Measurements from ENCODE around the gene CDK11A. TPM values are rescaled to one million over a fixed set of nuclear protein-coding genes. Genes with fewer than 3 reads are reported as not detected.
"Not testable (repeated sequence)": the region's sequence is repeated elsewhere in the genome, so short reads cannot be mapped to it uniquely, and the experiment has no call there.

Gene CDK11A
- total RNA-seq, 2 experiments from 2014 or later, result 50.9 to 90.5 TPM

DNA sequence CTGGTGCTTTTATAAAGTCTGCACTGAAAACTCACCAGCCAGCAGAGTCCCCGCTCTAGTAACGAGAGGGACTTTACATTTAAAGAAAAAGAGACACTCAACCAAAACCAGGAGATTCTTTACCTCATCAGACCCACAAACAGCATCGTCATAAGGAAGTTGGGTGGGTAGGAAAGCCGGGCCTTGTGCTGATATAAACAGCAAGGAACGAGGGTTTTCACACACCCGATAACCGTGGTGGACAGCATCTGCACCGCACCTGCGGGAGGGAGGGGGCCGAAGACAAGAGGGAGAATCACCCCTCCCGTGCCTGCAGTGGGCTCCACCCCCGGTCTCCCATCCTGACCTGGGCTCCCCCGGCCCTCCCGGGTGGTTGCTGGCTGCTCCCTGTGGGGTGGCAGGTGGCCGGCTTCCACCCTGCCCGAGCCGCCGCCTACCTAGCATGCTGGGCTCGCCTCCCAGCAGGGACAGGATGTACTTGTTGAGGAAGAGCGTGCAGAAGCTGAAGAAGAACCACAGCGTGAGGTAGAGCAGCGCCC, 14.7 kb upstream of the CDK11A start:
- H3K4me3 ChIP-seq (ENCODE audit: low read depth, low read length, poor library complexity, severe bottlenecking); H4K20me1 ChIP-seq (ENCODE audit: insufficient read depth, low read length); H3K9me2 ChIP-seq (ENCODE audit: insufficient read depth, low read length); DNase-seq (ENCODE audit: low spot score); POLR2A ChIA-PET; H3K9me3 ChIP-seq (ENCODE audit: low read length); CTCF ChIA-PET (ENCODE audit: unreplicated experiment); H3K79me2 ChIP-seq (ENCODE audit: insufficient read depth, low read depth, low read length); H2AFZ ChIP-seq (ENCODE audit: low read length); H3K36me3 ChIP-seq (ENCODE audit: insufficient read depth, low read length); BruUV-seq (replicated peaks); H3K4me1 ChIP-seq (ENCODE audit: insufficient read depth, low read length, poor library complexity, severe bottlenecking); intact Hi-C loops (cut with micrococcal nuclease; ENCODE audit: unreplicated experiment); H3K27ac ChIP-seq (ENCODE audit: low read depth, low read length, poor library complexity, severe bottlenecking): not testable (repeated sequence)
- peak overlapping the region; percentile 20; the same call in 1 of the 2 replicates for H3K4me2 ChIP-seq (ENCODE audit: low read length)

DNA sequence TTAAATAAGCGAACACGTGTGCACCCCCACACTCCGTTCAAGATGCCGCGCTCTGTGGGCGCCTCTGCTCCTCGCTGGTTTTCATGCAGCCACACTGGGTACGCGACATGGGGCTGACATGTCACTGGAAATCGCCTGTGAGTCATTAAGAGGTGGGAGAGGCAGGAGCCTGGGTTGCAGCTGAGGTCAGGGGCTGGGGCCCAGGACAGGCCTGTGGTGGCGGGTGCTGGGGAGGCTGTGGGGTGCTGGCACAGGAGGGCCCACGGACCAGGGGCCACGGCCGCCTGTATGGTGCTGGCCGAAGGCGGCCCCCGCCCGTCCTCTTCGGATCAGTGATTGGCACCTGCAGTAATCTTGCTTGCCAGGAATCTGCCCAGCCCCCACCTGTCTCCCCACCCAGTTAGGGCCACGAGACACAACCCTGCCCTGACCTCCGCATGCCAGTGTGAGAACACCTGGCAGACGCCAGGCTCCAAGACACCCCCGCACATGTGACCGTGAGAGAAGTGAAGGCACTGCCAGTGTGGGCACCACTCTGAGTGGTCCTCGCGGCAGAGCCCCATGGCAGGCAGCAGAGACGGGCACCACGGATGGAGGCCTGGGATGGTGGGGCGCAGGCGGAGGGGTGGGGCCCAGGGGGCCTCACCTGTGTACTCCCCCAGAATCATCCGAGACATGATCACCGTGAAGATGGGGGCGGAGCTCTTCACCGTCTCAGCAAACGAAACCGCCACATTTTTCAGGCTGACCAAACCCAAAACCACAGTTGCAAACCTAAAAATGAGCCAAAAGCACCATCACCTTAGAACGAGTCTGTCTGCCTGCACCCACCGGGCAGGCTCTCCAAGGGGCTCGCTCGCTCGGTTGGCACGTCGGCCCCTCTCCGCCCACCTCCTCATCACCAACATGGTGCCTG, 13.8 kb upstream of the CDK11A start:
- peak overlapping the region; percentile 40; the same call in 1 of the 2 replicates for H3K4me2 ChIP-seq (ENCODE audit: low read length)
- H3K9me2 ChIP-seq (ENCODE audit: insufficient read depth, low read length); H3K4me3 ChIP-seq (ENCODE audit: low read depth, low read length, poor library complexity, severe bottlenecking); H3K27ac ChIP-seq (ENCODE audit: low read depth, low read length, poor library complexity, severe bottlenecking); POLR2A ChIA-PET; H3K36me3 ChIP-seq (ENCODE audit: insufficient read depth, low read length); CTCF ChIA-PET (ENCODE audit: unreplicated experiment); DNase-seq (ENCODE audit: low spot score); intact Hi-C loops (cut with micrococcal nuclease; ENCODE audit: unreplicated experiment); H2AFZ ChIP-seq (ENCODE audit: low read length); H3K79me2 ChIP-seq (ENCODE audit: insufficient read depth, low read depth, low read length); BruUV-seq (replicated peaks); H3K9me3 ChIP-seq (ENCODE audit: low read length); H4K20me1 ChIP-seq (ENCODE audit: insufficient read depth, low read length); H3K4me1 ChIP-seq (ENCODE audit: insufficient read depth, low read length, poor library complexity, severe bottlenecking): not testable (repeated sequence)

GRCh38 chr1:1732381-1732780, 8.2 kb upstream of the CDK11A start:
- Histone ChIP-seq H2AFZ (ENCODE audit: low read length) (no peak overlapping the region), H3K4me2 (ENCODE audit: low read length) (no peak overlapping the region), H3K9me3 (ENCODE audit: low read length) (no peaks in the 10 kb centered on the region), H4K20me1 (ENCODE audit: insufficient read depth, low read length) (no peaks in the 10 kb centered on the region), H3K4me3 (ENCODE audit: low read depth, low read length, poor library complexity, severe bottlenecking) (no peak overlapping the region), H3K27ac (ENCODE audit: low read depth, low read length, poor library complexity, severe bottlenecking) (no peak overlapping the region), H3K9me2 (ENCODE audit: insufficient read depth, low read length) (no peaks in the 10 kb centered on the region), H3K79me2 (ENCODE audit: insufficient read depth, low read depth, low read length) (no peaks in the 10 kb centered on the region), H3K36me3 (ENCODE audit: insufficient read depth, low read length) (peaks cover 12% of the 10 kb centered on the region), H3K4me1 (ENCODE audit: insufficient read depth, low read length, poor library complexity, severe bottlenecking) (no peaks in the 10 kb centered on the region)
- BruUV-seq (replicated peaks), result no TSS peak
- intact Hi-C loops (cut with micrococcal nuclease; ENCODE audit: unreplicated experiment), result no loop called here
- TF ChIP-seq CTCF (conservative IDR thresholded peaks at IDR 0.05; ENCODE audit: low read length) (no peak), EZH2phosphoT487 (IDR thresholded peaks at IDR 0.05; ENCODE audit: borderline replicate concordance, low read depth, low read length) (no peak)
- ChIA-PET POLR2A (no interaction called here), CTCF (ENCODE audit: unreplicated experiment) (no interaction called here)
- no peak for DNase-seq (ENCODE audit: low spot score)
